Measurements from ENCODE around the gene ZNF584. TPM values are rescaled to one million over a fixed set of nuclear protein-coding genes. Genes with fewer than 3 reads are reported as not detected.

Gene ZNF584
- total and polyA plus RNA-seq, 2 experiments from 2014 or later: 2.3 to 8.1 TPM

- no peaks in the 10 kb centered on the region for H3K9me2 ChIP-seq (ENCODE audit: insufficient read depth)
- Mint-ChIP-seq H3K36me3 (ENCODE audit: low read depth) (peaks cover 4% of the 10 kb centered on the region), H3K27ac (no peak overlapping the region), H3K27me3 (ENCODE audit: insufficient read depth, low read depth, poor library complexity) (peaks cover 34% of the 10 kb centered on the region), H3K4me3 (peak overlapping the region; percentile 91), H3K9me3 (peaks cover 3% of the 10 kb centered on the region; the same call in 1 of the 3 replicates), H3K4me1 (peaks cover 12% of the 10 kb centered on the region; the same call in 2 of the 3 replicates)
- no peaks in the 10 kb centered on the region for H3K36me3 ChIP-seq (ENCODE audit: insufficient read depth)
- ATAC-seq (no peak), DNase-seq (ENCODE audit: low spot score) (no peak)
- H2AFZ ChIP-seq: peak overlapping the region; percentile 90
- TF ChIP-seq REST (IDR thresholded peaks at IDR 0.05; ENCODE audit: unreplicated experiment): no peak
- no peak for TF ChIP-seq EZH2phosphoT487 (IDR thresholded peaks at IDR 0.05; ENCODE audit: unreplicated experiment)
- no peak for TF ChIP-seq STAT1 (IDR thresholded peaks at IDR 0.05; ENCODE audit: unreplicated experiment)
- no peak for TF ChIP-seq NANOG (IDR thresholded peaks at IDR 0.05; ENCODE audit: borderline replicate concordance)
- no peak for TF ChIP-seq ZNF462 (CRISPR knock-in tag; IDR thresholded peaks at IDR 0.05)
- TF ChIP-seq CTCF (conservative IDR thresholded peaks at IDR 0.05; ENCODE audit: low read depth in 2 of 2): no peak
- no peak for TF ChIP-seq EZH2 (IDR thresholded peaks at IDR 0.05; ENCODE audit: low read depth, unreplicated experiment)
- TF ChIP-seq ETS1 (IDR thresholded peaks at IDR 0.05): no peak
- no peak for TF ChIP-seq ZNF331 (CRISPR knock-in tag; IDR thresholded peaks at IDR 0.05; ENCODE audit: low read depth)
- TF ChIP-seq JUNB (IDR thresholded peaks at IDR 0.05; ENCODE audit: unreplicated experiment): no peak
- no peak for TF ChIP-seq CREB1 (CRISPR knock-in tag; IDR thresholded peaks at IDR 0.05; ENCODE audit: low read depth)
- no peak for TF ChIP-seq ZNF114 (CRISPR knock-in tag; IDR thresholded peaks at IDR 0.05)
- no peak for TF ChIP-seq POLR2AphosphoS5 (IDR thresholded peaks at IDR 0.05; ENCODE audit: low read depth)
- H3K27ac ChIP-seq (ENCODE audit: low read depth): no peak overlapping the region
- peaks cover 5% of the 10 kb centered on the region; the same call in 1 of the 2 replicates for H3K4me1 ChIP-seq (ENCODE audit: insufficient read depth)
- no peaks in the 10 kb centered on the region for H4K20me1 ChIP-seq (replicated peaks; ENCODE audit: insufficient read depth)
- H3K27me3 ChIP-seq (ENCODE audit: insufficient read depth): peaks cover 21% of the 10 kb centered on the region
- H3F3A ChIP-seq (replicated peaks; ENCODE audit: low read depth): peaks cover 13% of the 10 kb centered on the region
- peak overlapping the region; percentile 92 for H3K4me2 ChIP-seq
- H3K79me2 ChIP-seq (replicated peaks; ENCODE audit: insufficient read depth): no peaks in the 10 kb centered on the region
- peak overlapping the region; percentile 69 for H3K4me3 ChIP-seq
Measured at GRCh38 chr19:58400316-58400915, 8.0 kb upstream of the ZNF584 start.

Data from GM23338 (cell line).